IPS-15b (cell line): ENCODE data around the gene HERC3.

ENCODE experiments used
- H3K27me3 ChIP-seq: one replicate; pipeline ENCODE4 v1.6.1; 2013; ENCODE audit warnings: low read length; ENCODE audit not compliant: control insufficient read depth, insufficient read depth
- H3K36me3 ChIP-seq: one replicate; pipeline ENCODE4 v1.6.1; 2013; ENCODE audit warnings: low read length; ENCODE audit not compliant: control insufficient read depth, insufficient read depth
- H3K4me1 ChIP-seq: one replicate; pipeline ENCODE4 v1.6.1; 2013; ENCODE audit warnings: mild to moderate bottlenecking, low read length; ENCODE audit not compliant: control insufficient read depth, insufficient read depth
- H3K4me3 ChIP-seq: one replicate; pipeline ENCODE4 v1.5.1; 2013; ENCODE audit warnings: low read depth, low read length
- H3K9ac ChIP-seq: one replicate; pipeline ENCODE4 v1.6.1; 2013; ENCODE audit warnings: low read depth, mild to moderate bottlenecking, low read length
- H3K9me3 ChIP-seq: one replicate; pipeline ENCODE4 v1.6.1; 2013; ENCODE audit warnings: mild to moderate bottlenecking, low read length; ENCODE audit not compliant: control insufficient read depth, insufficient read depth

The HERC3 gene

DNA sequence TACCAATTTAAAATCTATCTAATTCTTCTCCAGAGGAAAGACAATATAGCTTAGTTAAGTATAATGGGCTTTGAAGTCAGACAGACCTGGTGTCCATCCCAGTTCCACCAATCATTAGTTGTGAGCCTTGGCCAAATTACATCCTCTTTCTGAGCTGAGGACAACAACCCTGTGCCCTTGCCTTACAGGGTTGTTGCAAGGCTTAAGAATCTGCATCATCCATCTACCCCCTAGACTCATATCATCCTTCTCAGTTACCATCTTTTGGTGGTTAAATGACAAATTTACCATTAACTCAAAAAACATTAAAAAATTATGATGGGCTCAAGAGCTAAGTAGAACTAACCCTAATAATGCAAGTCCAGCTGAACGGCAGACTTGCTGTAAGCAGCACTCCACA, 53.7 kb downstream of the HERC3 start:
- Histone ChIP-seq H3K9me3 (no peaks in the 10 kb centered on the region), H3K4me3 (no peak overlapping the region), H3K27me3 (no peaks in the 10 kb centered on the region), H3K4me1 (peaks cover 7% of the 10 kb centered on the region), H3K36me3 (no peaks in the 10 kb centered on the region), H3K9ac (no peak overlapping the region)

DNA sequence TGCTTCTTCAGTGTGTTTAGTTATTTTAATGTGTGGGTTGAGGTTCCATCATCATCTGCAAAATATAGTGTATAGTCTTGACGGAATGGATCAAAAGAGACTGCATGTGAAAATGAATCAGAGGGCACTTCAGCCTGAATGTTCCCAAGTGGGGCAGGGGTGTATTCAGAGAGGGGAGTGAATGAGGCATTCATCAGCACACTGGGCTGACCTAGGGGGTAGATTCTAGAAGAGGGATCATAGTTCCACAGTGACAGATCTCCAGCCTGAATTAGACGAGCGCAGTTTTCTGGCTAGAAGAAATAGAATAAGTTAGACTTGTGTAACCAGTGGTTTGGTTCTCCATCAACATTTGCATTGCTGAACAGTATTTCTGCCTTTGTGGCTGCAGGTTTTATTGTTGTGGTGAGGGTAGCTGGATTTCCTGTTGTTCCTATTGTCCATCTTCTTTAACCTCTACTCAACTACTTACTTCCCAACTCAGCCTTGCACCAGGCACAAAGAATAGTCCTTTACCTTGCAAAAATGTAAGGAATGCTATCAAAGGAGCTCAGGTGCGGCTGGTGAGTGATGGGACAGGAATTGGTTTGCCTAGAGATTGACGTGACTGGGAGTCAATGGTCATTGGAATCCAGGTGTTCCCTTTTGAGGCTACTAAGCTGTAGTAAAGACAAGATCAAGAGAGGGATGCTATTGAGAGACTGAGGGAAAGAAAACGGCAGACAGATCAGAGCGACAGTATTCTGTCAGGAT, 54.4 kb downstream of the HERC3 start:
- H3K9ac ChIP-seq: no peak overlapping the region
- H3K36me3 ChIP-seq: no peaks in the 10 kb centered on the region
- no peaks in the 10 kb centered on the region for H3K27me3 ChIP-seq
- H3K4me3 ChIP-seq: no peak overlapping the region
- peaks cover 7% of the 10 kb centered on the region for H3K4me1 ChIP-seq
- H3K9me3 ChIP-seq: no peaks in the 10 kb centered on the region

DNA sequence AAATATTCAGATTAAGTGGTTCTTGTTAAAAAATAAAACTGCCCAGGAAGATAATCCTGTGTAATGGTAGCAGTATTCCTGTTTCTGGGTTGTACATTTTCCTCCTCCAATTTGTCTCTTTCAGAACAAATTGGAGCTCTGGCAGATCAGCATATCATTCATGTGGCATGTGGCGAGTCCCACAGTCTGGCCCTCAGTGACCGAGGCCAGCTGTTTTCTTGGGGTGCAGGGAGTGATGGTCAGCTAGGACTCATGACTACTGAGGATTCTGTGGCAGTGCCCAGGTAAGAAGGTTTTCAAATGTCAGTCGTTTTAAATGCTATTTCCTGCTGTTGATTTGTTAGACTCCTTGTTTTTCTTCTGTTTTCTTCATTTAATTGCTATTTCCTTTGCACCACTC, 57.4 kb downstream of the HERC3 start:
- no peaks in the 10 kb centered on the region for H3K36me3 ChIP-seq
- H3K4me3 ChIP-seq: no peak overlapping the region
- H3K4me1 ChIP-seq: peaks cover 7% of the 10 kb centered on the region
- no peak overlapping the region for H3K9ac ChIP-seq
- no peaks in the 10 kb centered on the region for H3K27me3 ChIP-seq
- H3K9me3 ChIP-seq: no peaks in the 10 kb centered on the region

DNA sequence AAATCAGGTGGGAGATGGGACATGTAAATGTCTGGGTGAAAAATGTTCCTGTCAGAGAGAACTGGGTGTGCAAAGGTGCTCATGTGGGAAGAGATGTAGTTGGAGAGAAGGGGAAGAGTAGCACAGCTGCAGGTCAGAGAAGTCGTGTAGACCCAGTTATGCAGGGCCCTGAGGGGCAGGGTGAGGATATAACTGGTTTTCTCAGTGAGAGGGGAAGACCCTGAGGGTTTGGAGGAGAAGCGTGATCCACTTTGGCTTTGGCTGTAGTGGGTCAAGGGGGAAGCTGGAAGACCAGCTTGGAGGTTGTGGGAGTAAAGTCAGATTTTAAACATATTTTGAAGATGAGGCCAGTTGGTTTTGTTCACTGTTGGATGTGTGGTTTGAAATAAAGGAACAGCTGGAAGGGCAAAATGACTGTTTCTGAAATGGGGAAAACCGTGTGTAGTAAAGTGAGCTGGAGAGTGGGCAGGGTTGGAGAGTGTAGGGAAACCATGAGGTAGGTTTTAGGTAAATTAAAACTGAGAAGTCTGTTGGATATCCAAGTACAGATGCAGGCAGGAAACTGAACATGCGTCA, 61.2 kb downstream of the HERC3 start:
- Histone ChIP-seq H3K36me3 (no peaks in the 10 kb centered on the region), H3K4me3 (no peak overlapping the region), H3K9ac (no peak overlapping the region), H3K9me3 (no peaks in the 10 kb centered on the region), H3K27me3 (no peaks in the 10 kb centered on the region), H3K4me1 (no peaks in the 10 kb centered on the region)

DNA sequence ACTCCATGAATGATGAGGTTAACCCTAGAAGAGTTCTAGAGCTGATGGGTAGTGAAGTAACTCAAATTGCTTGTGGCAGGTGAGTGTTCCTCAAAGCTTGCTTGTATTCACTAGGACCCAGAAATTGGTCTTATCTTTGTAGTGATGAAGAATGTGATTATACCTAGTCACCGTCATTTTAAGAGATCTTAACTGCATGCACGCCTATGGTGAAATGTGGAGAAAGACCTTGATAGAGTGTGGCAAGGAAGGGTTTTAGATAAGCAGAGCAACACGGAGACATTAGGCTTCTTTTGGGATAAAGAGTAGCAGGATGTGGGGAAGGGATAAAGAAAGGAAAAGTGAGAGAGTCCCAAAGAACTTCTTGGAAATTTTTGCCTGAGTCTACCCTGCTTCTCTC, 62.9 kb downstream of the HERC3 start:
- no peaks in the 10 kb centered on the region for H3K9me3 ChIP-seq
- no peaks in the 10 kb centered on the region for H3K27me3 ChIP-seq
- no peak overlapping the region for H3K4me3 ChIP-seq
- no peaks in the 10 kb centered on the region for H3K4me1 ChIP-seq
- no peaks in the 10 kb centered on the region for H3K36me3 ChIP-seq
- H3K9ac ChIP-seq: no peak overlapping the region

DNA sequence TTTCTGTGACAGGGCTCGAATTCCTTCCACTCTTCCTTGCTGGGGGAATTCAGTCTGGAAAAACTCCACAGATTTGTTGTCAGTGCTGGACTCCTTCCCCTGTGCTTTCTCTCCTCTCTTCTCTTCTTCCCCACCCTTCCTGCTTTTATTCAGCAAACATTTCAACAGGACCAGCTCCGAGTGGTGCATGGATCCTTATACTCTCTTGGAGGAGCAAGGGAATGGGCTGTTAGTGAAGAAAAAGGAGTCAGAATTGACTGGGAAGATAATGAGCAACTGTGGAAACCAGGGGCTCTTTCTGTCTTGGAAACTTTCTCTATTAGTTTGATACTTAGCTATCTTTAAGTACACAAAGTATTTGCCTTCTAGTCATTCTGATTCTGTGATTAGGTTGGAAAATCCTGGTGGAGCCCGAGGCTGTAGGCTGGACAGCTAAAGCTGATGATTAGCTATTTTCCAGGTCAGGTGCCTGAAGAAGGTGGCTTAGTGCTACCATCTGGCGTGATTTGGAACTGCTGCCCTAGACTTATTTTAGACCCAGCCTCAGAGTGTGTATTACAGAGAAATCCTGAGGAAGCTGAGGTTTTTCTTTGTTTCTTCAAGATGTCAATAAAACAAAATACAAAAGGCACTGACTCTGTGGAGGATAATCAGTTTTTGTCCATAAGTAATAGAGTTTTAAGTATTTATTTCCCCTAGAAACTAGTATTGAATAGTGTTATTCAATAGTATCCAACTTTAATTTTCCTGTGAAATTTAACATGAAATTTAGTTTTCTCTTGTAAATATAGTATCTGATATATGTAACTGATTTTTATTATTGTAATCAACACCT, 67.0 kb downstream of the HERC3 start:
- H3K9me3 ChIP-seq: no peaks in the 10 kb centered on the region
- H3K9ac ChIP-seq: no peak overlapping the region

DNA sequence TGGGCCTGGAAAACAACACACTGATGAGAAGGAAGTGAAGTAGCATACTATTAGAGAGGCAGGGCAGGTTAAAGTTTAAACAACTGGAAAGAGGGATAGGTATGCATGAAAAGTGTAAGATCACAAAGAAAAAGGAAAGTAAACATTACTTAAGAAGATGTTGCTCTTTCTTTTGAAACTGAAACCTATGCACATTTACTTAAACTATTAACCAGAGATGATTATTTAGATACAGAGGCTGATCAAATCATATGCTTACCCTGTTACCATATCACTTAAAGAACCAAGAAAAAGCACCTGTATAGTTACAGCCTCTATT, 67.6 kb downstream of the HERC3 start:
- Histone ChIP-seq H3K9me3 (no peaks in the 10 kb centered on the region), H3K4me1 (no peaks in the 10 kb centered on the region), H3K4me3 (no peak overlapping the region), H3K27me3 (no peaks in the 10 kb centered on the region), H3K36me3 (no peaks in the 10 kb centered on the region), H3K9ac (no peak overlapping the region)

More for the DNA sequence above, 67.0 kb downstream of the HERC3 start:
- H3K4me3 ChIP-seq: no peak overlapping the region
- H3K4me1 ChIP-seq: no peaks in the 10 kb centered on the region
- H3K36me3 ChIP-seq: no peaks in the 10 kb centered on the region
- H3K27me3 ChIP-seq: no peaks in the 10 kb centered on the region

DNA sequence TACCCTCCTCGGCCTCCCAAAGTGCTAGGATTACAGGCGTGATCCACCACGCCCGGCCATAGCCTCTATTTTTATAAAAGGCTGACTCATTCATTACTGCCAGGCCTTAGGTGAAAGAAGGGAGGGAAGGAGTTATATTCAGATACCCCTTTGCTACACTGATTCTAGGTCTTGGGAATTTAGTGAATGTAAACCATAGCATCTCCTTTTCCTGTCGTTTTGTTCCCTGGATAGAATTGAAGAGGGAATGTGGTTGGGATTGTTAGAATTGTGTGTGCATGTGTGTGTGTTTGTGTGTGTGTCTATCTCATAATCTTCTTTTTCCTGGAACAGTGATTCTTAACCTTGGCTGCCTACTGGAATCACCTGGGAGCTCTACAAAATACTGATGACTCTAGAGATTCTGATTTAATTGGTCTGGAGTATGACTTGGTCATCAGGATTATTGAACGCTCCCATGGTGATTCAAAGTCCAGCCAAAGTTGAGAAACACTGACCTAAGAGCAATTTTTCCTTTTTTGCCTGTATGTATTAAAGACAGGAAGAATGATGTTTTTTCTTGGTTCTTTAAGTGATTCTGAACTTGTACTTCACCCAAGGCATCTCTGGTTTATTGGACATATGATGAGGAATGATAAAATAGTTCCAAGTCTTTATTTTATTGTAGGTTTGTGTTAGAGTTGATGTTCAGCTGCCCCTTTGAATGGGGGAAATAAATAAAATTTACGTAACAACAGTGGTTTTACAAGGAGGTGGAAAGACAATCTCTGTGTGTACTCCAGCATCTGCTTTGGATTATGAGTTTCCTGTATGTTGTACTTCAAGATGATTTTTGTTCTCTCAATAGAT, 68.4 kb downstream of the HERC3 start:
- Histone ChIP-seq H3K4me3 (no peak overlapping the region), H3K9ac (no peak overlapping the region), H3K4me1 (no peaks in the 10 kb centered on the region), H3K36me3 (no peaks in the 10 kb centered on the region), H3K9me3 (no peaks in the 10 kb centered on the region), H3K27me3 (no peaks in the 10 kb centered on the region)

DNA sequence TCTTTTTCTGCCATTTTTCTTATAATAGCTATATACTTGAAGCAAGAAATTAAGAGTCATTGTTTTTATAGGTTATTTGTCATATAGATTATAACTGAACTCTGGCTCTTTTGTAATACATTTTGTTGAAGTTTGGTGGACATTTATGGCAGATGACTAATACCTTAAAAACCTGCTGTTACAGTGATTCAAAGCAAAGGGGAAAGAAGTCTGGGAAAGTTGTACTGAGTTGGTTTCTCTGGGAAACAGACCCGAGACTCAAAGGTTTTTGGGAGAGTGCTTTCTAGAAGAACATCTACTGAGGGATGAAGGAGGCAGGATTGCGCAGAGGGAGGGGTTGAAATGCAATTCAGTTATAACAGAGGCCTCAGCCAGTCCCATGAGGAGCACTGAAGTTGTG, 69.5 kb downstream of the HERC3 start:
- H3K4me3 ChIP-seq: no peak overlapping the region
- H3K36me3 ChIP-seq: no peaks in the 10 kb centered on the region
- no peaks in the 10 kb centered on the region for H3K9me3 ChIP-seq
- H3K4me1 ChIP-seq: no peaks in the 10 kb centered on the region
- H3K9ac ChIP-seq: no peak overlapping the region
- no peaks in the 10 kb centered on the region for H3K27me3 ChIP-seq

DNA sequence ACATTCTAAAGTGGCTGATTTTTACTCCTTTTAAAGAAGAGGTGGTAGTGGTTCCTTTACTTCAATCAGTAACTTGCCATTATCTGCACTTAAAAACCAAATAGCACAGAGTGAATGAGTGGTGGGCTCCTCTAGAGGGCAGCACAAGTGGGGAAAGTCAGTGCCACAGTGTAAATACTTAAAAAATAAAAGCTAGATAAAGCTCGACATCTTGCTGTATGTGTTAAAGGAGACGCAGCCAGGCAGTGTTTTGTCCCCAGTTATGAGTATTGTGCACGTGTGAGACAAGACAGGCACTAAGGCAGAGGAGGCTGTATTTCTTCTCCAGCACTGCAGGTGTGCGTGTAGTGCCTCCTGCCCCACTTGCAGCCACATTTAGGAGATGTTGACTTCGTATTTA, 80.7 kb downstream of the HERC3 start:
- Histone ChIP-seq H3K36me3 (no peaks in the 10 kb centered on the region), H3K9ac (no peak overlapping the region), H3K4me3 (no peak overlapping the region), H3K9me3 (no peaks in the 10 kb centered on the region), H3K4me1 (no peaks in the 10 kb centered on the region), H3K27me3 (no peaks in the 10 kb centered on the region)

DNA sequence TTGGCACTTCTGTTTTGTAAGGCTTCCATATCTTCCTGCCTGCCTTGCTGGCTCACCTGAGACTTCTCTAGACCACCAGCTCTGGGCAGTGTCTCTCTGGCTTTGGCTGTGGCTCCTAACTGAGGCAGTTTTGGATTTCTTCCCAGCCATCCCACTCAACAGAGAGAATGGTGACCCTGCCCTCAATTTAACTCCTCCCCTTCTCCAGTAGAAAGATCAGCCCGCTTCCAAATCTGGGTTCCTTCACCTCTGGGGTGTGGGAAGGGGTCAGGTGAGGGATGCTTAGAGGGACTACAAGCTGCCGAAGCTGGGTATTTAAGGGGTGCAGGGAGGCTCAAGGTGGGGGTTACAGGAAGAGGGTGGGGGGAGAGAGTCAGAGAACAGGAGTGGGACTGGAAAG, 81.6 kb downstream of the HERC3 start:
- Histone ChIP-seq H3K27me3 (no peaks in the 10 kb centered on the region), H3K4me3 (no peak overlapping the region), H3K36me3 (no peaks in the 10 kb centered on the region), H3K4me1 (no peaks in the 10 kb centered on the region), H3K9ac (no peak overlapping the region), H3K9me3 (no peaks in the 10 kb centered on the region)
